Occipital lobe (tissue), 2 donors: ENCODE measurements around the gene USP9X. TPM values are rescaled to one million over a fixed set of nuclear protein-coding genes. Genes with fewer than 3 reads are reported as not detected.
"Not testable (repeated sequence)": the region's sequence is repeated elsewhere in the genome, so short reads cannot be mapped to it uniquely, and the experiment has no call there.

Experiments
- DNase-seq: peaks from one replicate; lab custom pipeline; 2025; lab: John Stamatoyannopoulos, UW
- total RNA-seq: library from RNA; depleted of rRNA; stranded (reverse); fragments of >200 nt; gene quantifications from one replicate; pipeline ENCODE4 v1.2.3, GENCODE V29; 2014

USP9X gene
- total RNA-seq, 1 donor from 2014 or later: 196 TPM

DNA sequence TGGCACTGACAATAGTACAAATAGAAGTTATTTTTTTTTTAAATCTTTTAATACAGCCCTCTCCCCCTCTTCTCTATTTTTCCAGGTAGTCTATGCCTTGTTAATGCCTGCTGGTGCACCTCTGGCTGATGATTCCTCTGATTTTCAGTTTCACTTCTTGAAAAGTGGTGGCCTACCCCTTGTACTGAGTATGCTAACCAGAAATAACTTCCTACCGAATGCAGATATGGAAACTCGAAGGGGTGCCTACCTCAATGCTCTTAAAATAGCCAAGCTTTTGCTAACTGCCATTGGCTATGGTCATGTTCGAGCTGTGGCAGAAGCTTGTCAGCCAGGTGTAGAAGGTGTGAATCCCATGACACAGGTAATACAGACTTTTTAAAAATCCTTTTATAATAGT is 99.1 kb downstream of the USP9X start:
- no peak for DNase-seq

DNA sequence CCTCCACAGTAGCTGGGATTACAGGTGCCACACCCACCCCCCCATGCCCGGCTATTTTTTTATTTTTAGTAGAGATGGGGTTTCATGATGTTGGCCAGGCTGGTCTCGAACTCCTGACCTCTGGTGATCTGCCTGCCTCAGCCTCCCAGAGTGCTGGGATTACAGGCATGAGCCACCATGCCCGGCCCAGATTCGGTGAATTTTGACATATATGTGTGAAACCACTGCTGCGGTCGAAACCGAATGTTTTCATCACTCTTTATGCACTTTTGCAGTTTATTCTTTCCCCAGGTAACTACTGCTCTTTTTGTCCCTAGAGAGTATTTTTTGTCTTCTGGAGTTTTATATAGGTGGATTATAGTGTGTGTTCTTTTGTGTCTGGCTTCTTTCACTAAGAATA is 101.7 kb downstream of the USP9X start:
- not testable (repeated sequence) for DNase-seq

DNA sequence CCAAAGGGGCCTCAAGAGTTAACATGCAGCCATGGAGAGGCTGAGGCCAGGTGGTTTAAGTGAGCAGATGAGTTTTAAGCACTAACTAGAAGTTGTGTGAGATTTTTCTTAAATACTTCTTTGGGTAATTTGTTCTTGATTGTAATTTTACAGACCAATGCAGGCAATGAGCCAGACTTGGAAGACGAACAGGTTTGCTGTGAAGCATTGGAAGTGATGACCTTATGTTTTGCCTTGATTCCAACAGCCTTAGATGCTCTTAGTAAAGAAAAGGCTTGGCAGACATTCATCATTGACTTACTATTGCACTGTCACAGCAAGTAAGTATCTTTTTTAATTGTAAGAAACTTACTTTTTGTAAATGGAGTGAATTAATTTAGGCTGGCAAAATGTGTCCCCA is 103.9 kb downstream of the USP9X start:
- DNase-seq: no peak

DNA sequence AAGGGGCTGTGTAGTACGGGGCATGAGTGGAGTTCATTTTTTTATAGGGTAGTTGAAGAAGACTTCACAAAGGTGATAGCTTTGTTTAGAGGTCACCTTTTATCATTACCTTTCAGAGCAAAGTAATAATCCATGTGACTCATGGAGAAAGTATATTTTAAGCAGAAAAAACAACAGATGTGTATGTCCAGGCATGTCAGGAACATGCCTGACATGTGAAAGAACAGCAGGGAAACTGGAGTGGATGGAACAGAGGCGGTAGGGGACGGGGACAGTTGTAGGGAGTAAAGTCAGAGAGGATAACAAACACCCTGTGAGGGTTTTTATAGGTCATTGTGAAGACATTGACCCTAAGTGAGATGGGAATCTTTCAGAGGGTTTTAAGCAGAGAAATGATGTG is 107.6 kb downstream of the USP9X start:
- DNase-seq: no peak

DNA sequence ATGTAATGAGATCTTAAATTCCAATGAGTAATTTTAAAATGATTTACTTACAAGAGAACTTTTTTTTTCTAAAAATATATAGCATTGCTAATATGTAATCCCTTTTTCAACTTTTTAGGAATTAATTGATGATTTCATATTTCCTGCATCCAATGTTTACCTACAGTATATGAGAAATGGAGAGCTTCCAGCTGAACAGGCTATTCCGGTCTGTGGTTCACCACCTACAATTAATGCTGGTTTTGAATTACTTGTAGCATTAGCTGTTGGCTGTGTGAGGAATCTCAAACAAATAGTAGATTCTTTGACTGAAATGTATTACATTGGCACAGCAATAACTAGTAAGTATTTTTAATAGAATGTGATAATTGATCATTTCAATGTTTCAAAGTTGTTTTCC is 113.2 kb downstream of the USP9X start:
- no peak for DNase-seq

DNA sequence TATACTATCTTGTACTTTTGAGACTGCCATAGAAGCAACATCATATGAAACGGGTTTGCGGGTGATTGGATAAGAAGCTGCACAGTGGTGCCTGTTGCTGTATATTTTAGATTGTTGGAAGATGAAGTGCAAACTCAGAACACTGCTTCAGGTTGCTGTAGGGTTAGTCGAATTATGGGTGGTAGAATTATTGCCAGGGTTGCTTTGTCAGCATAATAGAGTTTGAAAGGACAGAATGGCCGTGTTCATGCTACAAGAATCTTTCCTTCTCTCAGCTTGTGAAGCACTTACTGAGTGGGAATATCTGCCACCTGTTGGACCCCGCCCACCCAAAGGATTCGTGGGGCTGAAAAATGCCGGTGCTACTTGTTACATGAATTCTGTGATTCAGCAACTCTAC is 115.5 kb downstream of the USP9X start:
- no peak for DNase-seq

DNA sequence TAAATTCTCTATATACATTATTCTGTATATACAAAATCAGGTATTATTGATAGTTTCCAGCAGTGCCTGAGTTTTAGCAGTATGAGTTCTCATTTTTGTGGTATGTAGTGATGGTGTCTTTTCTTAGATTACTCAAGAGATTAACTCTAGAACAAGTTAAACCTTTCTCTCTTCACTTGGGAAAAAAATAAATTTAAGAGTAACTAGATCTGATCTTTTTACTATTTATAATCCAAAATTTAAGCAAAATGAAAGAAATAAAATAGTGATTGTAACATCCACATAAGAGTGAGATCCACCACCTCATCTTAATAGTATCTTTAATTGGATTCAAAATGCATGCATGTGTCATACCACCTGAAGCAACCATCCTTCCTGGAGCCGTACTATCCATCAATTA is 124.6 kb downstream of the USP9X start:
- DNase-seq: no peak

DNA sequence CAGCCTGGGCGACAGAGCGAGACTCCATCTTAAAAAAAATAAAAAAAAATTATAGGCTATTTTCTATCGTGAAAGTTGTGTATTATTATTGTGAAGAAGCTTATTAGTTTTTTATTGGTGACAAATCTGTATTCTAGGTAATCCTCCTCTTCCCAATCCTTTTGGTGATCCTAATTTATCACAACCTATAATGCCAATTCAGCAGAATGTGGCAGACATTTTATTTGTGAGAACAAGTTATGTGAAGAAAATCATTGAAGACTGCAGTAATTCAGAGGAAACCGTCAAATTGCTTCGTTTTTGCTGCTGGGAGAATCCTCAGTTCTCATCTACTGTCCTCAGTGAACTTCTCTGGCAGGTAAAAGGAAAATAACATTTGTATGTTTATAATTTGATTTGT is 139.4 kb downstream of the USP9X start:
- no peak for DNase-seq

DNA sequence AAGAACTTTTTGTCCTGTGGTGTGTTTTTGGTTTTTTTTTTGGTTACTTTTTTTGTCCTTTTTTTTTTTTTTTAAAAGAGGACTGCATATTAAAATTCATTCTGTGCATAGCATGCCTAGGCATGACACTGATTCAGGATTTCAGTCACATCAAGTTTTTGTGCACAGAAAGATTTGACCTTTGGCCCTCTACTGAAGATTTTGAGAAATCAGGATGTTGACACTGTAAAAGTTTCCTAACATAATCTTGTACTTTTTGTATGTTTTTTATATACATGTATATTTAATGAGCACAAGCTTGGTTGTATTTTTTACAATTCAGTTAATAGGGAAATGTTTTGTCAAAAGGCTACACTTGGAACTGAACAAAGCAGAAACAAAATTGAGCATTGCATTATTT is 148.7 kb downstream of the USP9X start:
- no peak for DNase-seq

DNA sequence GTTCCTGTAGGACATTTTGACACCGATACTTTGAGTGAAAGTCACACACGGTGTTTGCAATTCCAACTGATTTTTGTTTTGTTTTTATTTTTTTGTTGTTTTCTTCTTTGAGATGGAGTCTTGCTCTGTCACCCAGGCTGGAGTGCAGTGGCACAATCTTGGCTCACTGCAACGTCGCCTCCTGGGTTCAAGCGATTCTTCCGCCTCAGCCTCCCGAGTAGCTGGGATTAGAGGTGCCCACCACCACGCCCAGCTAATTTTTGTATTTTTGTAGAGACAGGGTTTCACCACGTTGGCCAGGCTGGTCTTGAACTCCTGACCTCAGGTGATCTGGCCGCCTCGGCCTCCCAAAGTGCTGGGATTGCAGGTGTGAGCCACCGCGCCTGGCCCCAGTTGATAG is 149.2 kb downstream of the USP9X start:
- not testable (repeated sequence) for DNase-seq

DNA sequence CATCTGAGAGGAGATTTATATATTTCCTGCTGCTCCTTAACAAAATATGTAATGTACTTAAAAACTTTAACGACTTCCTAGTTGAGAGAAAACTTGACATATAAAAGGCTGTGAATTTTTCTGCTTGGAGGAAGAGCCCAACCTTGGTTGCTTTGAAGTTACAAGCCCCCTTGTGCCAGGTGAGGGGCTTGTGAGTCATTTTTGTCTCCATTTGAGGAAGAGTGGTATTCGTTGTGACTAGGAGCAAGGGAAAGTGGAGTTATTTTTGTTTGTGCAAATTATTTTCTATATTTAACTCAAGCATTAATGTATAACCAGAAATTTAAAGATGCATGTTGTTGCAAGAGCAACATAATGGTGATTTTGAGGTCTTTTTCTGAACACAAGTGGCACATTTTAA is 149.7 kb downstream of the USP9X start:
- DNase-seq: no peak

DNA sequence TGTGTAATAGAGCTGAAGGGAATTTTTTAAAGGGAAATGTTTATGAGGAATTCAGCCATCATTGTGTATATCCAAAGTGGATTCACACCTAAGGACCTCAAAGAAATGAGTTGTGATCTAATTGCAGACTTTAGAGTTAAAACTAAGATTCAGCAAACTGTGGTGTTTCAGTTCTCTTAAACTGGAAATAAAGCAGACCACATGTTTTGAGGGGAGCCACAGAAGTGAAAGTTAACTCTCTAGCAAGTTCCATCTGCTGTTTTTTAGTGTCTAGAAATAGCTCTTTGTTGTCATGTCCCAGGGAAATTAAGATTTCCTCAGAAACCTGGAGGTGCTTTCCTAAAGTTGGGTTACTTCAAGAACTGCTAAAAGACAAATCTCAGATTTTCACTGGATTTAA is 151.4 kb downstream of the USP9X start:
- DNase-seq: no peak

DNA sequence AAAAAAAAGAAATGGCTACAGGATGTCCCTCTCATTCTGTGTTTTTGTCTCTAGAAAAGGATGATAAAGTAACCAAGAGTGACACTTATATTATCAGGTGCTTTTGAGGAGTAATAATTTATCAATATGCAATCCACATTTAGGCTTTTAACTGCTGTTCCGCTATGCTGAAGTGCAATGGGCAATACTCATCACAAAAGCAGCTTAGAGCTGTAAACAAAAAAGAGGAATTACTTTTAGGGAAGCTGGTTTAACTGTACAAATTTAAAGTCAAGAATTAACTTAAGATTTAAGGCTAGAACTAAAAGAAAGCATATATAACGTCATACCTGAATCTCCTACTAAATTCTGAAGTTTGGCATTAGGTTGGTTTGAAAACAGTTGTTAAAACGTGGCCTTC is 155.3 kb downstream of the USP9X start:
- no peak for DNase-seq

DNA sequence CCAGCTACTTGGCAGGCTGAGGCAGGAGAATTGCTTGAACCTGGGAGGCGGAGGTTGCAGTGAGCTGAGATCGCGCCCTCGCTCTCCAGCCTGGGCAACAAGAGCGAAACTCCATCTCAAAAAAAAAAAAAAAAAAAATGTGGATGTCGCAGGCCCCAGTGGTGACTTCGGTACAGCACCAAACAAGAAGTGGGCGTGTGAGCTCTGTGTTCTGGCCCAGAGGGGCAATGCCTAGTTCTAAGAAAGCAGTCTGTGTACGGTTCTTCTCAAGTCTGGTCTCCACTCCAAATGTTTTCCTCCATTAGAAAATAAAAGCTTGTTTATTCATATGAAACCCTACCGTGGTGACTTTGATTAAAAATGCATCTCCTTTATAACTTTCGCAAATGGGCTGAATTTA is 156.7 kb downstream of the USP9X start:
- no peak for DNase-seq

DNA sequence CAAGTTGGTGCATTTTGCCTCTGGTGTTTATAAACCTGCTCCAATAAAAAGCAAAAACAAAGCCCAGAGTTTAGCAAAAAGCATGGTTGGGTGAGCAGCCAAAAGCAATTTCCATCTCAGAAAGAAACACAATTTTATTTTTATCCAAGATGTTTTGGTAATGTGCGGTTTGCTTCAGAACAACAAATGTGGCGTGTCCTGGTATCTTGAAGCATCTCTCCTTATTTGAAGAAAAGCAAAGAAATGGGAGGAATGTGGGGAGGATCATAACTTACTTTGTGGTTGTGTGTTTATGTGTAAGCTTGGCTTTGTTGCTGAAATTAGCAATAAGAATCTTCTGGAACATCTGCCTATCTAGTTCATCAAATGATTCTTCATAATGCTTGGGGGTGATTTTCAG is 160.4 kb downstream of the USP9X start:
- no peak for DNase-seq

DNA sequence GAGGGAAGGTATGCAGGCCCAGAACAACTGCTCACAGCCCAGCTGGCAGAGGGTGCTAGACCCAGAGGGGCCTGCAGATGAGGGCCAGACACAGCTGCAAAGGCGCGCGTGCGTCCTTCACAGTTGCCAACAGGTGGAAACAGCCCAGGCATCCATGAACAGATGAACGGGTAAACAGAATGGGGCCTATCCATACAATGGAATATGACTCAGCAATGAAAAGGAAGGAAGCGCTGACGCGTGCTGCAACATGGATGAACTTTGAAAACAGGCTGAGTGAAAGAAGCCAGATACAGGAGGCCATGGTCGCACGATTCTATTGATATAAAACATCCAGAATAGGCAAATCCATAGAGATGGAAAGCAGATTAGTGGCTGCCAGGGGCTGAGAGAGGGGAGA is 165.6 kb downstream of the USP9X start:
- DNase-seq: no peak

DNA sequence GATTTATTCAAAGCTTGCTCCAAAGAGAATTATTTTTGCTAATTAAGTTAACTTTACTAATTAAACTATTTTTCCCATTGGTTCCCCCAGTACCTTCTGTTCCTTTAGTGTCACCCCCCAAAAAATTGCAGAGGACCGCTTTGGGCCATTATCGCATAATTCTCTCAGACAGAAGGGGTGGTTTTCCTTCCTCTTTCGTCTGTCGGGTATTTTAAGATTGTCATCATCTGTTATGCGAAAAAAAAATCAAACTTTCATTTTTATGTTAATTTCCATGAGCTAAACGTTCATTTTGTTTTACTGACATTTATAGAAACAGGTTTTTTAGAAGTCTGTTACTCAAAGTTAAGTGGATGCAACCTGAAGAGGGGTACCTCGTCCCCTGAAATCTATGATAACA is 172.6 kb downstream of the USP9X start:
- DNase-seq: no peak

DNA sequence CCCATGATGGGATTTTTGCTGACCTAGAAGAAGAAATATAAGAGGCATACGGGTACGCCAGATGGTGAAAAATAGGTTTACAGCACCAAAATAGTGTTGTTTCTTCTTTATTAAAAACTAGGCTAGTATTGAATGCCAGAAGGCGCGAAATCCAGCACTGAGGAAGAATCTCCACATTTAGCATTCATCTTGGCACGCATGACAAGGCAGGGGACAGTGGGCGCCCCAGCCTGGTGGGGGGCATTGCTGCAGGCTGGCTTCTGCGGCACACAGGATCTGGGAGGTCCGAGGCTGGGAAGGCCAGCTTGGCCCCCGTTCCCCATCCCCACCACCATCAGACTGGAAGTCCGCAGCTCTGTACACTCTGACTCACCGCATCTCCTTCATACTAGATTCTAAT is 173.0 kb downstream of the USP9X start:
- no peak for DNase-seq

DNA sequence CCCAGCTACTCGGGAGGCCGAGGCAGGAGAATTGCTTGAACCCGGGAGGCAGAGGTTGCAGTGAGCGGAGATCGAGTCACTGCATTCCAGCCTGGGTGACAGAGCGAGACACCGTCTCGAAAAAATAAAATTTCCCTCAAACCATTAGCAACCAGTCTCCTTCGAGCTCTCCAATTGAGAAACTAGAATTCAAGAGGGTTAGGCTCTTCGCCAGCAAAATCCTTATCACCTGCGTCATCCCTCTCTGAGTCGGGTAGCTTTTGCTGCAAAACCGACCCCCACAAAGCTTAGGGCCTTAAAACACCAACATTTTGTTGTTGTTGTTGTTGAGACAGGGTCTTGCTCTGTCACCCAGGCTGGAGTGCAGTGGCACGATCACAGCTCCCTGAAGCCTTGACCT is 173.6 kb downstream of the USP9X start:
- DNase-seq: no peak

DNA sequence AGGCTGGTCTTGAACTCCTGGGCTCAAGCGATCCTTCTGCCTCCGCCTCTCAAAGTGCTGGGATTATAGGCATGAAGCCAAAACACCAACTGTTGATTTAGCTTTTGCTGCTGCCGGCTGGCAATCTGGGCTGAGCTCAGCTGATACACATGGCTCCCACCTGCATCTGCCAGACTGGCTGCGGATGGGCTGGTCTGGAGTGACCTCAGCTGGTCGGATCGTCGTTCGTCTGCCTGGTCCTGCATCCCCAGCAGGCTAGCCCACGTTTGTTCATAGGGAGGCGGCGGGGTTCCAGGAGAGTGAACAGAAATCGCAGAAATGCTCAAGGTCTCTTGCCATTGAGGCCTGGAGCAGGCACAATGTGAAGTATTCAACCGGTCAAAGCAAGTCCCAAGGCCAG is 174.3 kb downstream of the USP9X start:
- DNase-seq: no peak

DNA sequence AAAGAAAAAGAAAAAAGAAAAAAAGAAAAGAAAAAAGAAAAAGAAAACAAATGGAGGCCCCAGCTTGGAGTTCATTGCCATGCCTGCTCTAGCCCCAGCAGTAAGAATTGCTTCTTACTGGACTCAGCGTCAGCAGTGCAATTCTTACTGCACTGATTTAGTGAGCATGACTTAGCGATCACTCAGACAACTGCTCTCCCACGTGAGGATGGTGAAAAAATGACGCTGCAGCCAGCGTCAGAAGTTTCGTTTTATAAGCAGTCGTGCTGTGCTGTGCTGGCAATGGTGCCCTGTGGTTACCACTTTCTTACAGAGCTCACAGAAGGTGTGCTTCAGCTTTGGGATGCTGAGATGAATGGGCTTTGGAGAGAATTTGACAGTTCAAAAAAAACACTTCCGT is 180.4 kb downstream of the USP9X start:
- DNase-seq: peak; percentile 4

DNA sequence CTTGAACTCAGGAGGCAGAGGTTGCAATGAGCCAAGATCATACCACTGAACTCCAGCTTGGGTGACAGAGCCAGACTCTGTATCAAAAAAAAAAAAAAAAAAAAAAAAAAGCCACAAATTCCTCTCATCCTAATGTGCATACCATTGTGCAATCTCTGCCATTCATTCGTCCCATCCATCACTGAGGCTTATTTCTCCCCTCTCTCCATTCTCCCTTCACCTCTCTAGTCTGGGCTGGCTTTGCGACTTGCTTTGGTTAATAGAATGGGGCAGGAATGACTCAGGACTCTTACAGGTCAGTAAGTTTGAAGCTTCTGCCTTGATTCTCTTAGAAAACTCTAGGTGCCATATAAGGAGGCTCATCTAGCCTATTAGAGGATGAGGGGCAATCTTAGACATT is 188.4 kb downstream of the USP9X start:
- no peak for DNase-seq

DNA sequence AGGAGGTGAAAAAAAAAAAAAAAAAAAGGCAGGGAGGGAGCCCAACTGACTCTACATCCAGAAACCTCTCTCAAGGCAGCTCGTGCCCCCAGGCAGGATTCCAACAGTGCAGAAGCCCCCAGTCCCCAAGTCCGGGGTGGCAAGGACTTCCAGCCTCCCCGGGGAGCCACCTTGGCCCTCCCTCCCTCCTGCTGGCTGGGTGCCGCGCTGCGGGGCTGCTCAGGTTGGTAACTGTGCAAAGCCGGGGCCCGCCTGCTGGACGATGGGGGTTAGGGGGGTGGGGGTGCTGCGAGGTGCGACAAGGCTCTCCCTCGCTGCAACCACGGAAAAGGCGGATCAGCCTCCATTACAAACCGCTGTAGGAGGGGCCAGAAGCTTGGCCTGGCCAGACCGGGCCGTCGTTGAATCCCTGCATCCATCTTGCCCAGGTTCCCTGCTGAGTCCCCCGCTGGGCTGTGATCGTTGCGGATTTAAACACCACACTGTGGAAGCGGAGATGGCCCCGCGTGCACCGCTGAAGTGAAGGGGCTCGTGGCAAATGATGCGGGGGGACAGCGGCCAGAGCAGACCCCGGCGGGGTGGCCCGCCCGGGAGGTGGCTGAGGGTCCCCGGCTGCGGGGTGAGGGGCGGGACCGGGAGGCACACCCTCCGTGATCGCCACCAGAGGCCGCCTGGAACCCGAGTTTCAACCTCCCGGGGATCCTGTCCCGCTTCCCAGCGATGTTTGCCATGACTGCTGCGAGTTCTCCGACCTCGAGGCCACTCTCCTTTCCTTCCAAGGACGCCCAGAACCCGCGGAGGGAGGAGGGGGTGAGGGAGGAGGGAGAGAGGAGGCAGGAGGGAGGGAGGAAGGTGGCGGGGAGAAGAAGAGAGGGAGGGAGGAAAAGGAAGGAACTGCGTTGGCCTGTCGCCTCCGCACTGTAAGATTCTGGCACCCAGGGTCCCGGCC is 190.7 kb downstream of the USP9X start:
- DNase-seq: peak; percentile 12
